Measurements from ENCODE around the gene TIGD2. TPM values are rescaled to one million over a fixed set of nuclear protein-coding genes. Genes with fewer than 3 reads are reported as not detected.
"Not testable (repeated sequence)": the region's sequence is repeated elsewhere in the genome, so short reads cannot be mapped to it uniquely, and the experiment has no call there.

TIGD2 gene
- total RNA-seq, 1 donor from 2014 or later: 10.8 TPM

DNA sequence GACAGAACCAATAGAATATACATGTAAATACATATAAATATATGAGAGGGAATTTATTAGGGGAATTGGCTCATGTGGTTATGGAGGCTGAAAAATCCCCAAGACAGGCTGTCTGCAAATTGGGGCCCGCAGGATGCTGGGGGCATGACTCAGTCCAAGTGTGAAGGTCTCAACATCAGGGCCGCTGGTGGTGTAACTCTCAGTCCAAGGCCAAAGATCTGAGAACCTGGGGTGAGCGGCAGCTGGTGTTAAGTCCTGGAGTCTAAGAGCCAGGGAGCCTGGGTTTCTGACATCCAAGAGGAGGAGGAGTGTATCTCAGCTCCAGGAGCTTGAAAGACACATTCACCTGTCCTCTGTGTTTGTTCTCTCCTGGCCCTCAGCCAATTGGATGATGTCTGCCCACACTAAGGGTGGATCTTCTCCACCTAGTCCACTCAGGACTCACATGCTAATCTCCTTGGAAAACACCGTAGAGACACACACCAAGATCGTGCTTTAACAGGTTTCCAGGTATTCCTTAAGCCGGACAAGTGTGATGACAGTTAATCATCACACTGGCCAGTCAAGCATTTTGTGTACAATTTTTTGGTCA lies 28.9 kb downstream of the TIGD2 start:
- Mint-ChIP-seq H3K27me3 (ENCODE audit: low read depth) (no peaks in the 10 kb centered on the region), H3K27ac (no peak overlapping the region), H3K9me3 (peaks cover 9% of the 10 kb centered on the region), H3K4me1 (peaks cover 11% of the 10 kb centered on the region), H3K36me3 (no peaks in the 10 kb centered on the region), H3K4me3 (no peak overlapping the region)
- no peak for DNase-seq (ENCODE audit: low spot score in 2 of 2, unreplicated experiment in 2 of 2)
- TF ChIP-seq, protein P1, sequence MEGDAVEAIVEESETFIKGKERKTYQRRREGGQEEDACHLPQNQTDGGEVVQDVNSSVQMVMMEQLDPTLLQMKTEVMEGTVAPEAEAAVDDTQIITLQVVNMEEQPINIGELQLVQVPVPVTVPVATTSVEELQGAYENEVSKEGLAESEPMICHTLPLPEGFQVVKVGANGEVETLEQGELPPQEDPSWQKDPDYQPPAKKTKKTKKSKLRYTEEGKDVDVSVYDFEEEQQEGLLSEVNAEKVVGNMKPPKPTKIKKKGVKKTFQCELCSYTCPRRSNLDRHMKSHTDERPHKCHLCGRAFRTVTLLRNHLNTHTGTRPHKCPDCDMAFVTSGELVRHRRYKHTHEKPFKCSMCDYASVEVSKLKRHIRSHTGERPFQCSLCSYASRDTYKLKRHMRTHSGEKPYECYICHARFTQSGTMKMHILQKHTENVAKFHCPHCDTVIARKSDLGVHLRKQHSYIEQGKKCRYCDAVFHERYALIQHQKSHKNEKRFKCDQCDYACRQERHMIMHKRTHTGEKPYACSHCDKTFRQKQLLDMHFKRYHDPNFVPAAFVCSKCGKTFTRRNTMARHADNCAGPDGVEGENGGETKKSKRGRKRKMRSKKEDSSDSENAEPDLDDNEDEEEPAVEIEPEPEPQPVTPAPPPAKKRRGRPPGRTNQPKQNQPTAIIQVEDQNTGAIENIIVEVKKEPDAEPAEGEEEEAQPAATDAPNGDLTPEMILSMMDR (IDR thresholded peaks at IDR 0.05; ENCODE audit: unreplicated experiment): no peak

DNA sequence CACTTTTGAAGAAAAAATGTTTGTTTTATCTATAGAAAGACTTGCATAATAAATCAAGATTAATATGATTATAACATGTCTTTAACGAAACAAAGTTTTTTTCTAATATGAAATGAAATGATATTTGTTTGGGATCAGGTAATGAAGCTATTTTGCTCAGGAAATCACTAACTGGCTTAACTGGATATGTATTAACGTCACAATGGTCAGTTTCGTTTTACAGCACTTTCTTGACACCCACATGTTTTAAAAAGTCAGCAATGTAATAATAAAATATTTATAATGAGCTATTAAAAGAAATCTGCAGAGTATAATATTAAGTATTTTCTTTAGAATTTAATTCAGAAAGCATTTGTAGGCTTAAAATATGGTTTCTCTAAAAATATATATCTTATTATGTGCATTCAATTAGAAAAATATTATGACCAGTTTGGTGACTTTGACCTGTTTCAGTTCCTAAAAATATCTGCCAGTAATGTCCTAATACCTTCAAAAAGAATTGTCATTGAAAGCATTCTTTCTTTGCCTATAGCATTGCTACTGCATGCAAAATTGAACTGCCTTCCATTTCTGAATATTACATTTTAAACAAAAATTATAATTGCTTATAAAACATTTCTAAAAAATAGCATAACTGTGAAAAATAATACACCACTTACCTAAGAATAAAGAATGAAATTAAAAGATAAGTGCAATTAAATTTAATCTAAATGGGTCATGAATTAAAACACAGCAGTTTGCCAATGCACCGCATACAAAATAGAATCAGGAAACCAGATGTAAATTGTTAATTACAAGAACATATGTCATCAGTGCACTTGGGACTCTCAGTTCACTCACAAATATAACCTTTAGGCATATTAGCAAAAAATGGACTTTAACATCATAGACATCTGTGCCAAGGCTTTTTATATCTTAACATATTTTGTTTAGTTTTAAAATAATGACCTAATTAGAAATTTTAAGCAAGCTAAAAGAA lies 31.6 kb downstream of the TIGD2 start:
- no peak overlapping the region for H3K27ac Mint-ChIP-seq
- no peaks in the 10 kb centered on the region for H3K36me3 Mint-ChIP-seq
- no peaks in the 10 kb centered on the region for H3K27me3 Mint-ChIP-seq (ENCODE audit: low read depth)
- H3K4me1 Mint-ChIP-seq: no peaks in the 10 kb centered on the region
- no peak for DNase-seq (ENCODE audit: low spot score in 2 of 2, unreplicated experiment in 2 of 2)
- no peak overlapping the region for H3K4me3 Mint-ChIP-seq
- TF ChIP-seq, protein P1 (IDR thresholded peaks at IDR 0.05; ENCODE audit: unreplicated experiment): no peak
- H3K9me3 Mint-ChIP-seq: peaks cover 19% of the 10 kb centered on the region

DNA sequence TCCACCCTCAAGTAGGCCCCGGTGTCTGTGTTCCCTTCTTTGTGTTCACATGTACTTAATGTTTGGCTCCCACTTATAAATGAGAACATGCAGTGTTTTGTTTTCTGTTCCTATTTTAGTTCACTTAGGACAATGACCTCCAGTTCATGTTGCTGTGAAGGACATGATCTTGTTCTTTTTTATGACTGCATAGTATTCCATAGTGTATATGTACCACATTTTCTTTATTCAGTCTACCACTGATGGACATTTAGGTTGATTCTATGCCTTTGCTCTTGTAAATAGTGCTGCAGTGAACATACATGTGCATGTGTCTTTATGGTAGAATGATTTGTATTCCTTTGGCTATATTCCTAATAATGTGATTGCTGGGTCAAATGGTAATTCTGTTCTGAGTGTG lies 33.3 kb downstream of the TIGD2 start:
- not testable (repeated sequence) for H3K27ac Mint-ChIP-seq; H3K36me3 Mint-ChIP-seq; H3K27me3 Mint-ChIP-seq (ENCODE audit: low read depth); H3K4me3 Mint-ChIP-seq; H3K4me1 Mint-ChIP-seq; DNase-seq (ENCODE audit: low spot score in 2 of 2, unreplicated experiment in 2 of 2)
- peaks cover 24% of the 10 kb centered on the region for H3K9me3 Mint-ChIP-seq

DNA sequence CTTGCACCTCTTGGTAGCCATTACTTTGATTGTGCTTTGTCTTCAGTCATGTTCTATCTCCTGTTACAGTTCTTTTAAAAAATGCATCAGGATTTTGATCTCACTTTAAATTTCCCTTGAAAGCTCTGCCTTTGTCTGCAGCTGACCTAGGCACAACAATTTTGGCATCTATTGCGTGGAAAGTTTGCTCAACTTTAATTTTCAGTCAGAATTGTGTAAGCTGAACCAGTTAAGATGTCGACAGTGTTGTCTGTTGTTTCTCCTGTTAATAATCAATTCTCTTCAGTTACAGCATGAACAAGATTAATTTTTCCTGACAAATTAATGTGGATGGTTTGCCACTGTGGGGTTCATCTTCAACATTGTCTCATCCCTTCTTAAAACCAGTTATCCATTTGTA lies 34.9 kb downstream of the TIGD2 start:
- peaks cover 26% of the 10 kb centered on the region for H3K9me3 Mint-ChIP-seq
- no peaks in the 10 kb centered on the region for H3K4me1 Mint-ChIP-seq
- H3K4me3 Mint-ChIP-seq: no peak overlapping the region
- no peak overlapping the region for H3K27ac Mint-ChIP-seq
- DNase-seq (ENCODE audit: low spot score in 2 of 2, unreplicated experiment in 2 of 2): no peak
- H3K27me3 Mint-ChIP-seq (ENCODE audit: low read depth): no peaks in the 10 kb centered on the region
- peaks cover 6% of the 10 kb centered on the region for H3K36me3 Mint-ChIP-seq
- TF ChIP-seq, protein P1 (IDR thresholded peaks at IDR 0.05; ENCODE audit: unreplicated experiment): no peak

DNA sequence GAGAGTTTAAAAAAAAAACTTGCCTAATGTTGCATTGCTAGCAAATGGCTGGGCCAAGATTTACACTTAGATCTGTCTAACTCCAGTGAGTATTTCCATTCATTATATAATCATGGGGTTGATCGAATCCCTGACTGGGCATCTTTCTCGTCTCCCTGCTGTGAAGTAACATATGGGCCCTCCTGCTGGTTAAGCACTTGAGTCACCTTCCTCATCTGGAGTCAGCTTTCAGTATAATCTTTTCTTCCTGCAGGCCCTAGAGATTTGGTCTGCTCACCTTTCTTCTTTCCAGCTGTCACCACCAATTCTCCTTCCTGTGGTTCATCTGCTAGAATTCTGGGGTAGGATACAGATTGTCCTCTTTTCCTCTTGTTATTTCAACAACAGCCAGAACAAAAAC lies 41.6 kb downstream of the TIGD2 start:
- Mint-ChIP-seq H3K27me3 (ENCODE audit: low read depth) (no peaks in the 10 kb centered on the region), H3K27ac (no peak overlapping the region), H3K36me3 (peaks cover 6% of the 10 kb centered on the region), H3K4me1 (peaks cover 3% of the 10 kb centered on the region), H3K9me3 (peaks cover 10% of the 10 kb centered on the region), H3K4me3 (no peak overlapping the region)
- no peak for DNase-seq (ENCODE audit: low spot score in 2 of 2, unreplicated experiment in 2 of 2)
- TF ChIP-seq, protein P1 (IDR thresholded peaks at IDR 0.05; ENCODE audit: unreplicated experiment): no peak

All from mesothelial cell of epicardium (in vitro differentiated cells).